ENCODE data around the gene URM1.

Gene URM1

DNA sequence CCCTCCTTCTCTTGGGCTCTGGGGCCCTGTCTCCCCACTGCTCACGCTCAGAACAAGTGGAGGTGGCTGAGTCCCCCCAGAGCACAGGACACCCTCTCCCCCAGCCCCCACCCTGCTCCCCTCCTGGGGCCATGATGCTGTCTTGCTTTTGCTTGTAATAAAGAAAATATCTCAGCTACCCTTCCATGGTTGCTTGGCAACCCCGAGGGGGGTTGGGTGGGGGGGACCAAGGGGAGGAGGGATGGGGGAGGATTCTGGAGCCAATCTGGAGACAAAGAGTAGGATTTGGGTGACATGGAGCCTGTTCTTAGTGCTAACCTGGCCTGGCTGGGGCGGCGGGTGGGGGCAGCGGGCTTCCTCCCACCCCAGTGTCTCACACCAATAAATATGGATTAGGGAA lies 33.4 kb downstream of the URM1 start:
- TF ChIP-seq, protein P1, sequence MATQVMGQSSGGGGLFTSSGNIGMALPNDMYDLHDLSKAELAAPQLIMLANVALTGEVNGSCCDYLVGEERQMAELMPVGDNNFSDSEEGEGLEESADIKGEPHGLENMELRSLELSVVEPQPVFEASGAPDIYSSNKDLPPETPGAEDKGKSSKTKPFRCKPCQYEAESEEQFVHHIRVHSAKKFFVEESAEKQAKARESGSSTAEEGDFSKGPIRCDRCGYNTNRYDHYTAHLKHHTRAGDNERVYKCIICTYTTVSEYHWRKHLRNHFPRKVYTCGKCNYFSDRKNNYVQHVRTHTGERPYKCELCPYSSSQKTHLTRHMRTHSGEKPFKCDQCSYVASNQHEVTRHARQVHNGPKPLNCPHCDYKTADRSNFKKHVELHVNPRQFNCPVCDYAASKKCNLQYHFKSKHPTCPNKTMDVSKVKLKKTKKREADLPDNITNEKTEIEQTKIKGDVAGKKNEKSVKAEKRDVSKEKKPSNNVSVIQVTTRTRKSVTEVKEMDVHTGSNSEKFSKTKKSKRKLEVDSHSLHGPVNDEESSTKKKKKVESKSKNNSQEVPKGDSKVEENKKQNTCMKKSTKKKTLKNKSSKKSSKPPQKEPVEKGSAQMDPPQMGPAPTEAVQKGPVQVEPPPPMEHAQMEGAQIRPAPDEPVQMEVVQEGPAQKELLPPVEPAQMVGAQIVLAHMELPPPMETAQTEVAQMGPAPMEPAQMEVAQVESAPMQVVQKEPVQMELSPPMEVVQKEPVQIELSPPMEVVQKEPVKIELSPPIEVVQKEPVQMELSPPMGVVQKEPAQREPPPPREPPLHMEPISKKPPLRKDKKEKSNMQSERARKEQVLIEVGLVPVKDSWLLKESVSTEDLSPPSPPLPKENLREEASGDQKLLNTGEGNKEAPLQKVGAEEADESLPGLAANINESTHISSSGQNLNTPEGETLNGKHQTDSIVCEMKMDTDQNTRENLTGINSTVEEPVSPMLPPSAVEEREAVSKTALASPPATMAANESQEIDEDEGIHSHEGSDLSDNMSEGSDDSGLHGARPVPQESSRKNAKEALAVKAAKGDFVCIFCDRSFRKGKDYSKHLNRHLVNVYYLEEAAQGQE (IDR thresholded peaks at IDR 0.05; ENCODE audit: low read depth), result no peak
- TF ChIP-seq, protein P2, sequence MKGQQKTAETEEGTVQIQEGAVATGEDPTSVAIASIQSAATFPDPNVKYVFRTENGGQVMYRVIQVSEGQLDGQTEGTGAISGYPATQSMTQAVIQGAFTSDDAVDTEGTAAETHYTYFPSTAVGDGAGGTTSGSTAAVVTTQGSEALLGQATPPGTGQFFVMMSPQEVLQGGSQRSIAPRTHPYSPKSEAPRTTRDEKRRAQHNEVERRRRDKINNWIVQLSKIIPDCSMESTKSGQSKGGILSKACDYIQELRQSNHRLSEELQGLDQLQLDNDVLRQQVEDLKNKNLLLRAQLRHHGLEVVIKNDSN (IDR thresholded peaks at IDR 0.05), result no peak
- no peak for TF ChIP-seq RAD21 (IDR thresholded peaks at IDR 0.05; ENCODE audit: low read depth)

DNA sequence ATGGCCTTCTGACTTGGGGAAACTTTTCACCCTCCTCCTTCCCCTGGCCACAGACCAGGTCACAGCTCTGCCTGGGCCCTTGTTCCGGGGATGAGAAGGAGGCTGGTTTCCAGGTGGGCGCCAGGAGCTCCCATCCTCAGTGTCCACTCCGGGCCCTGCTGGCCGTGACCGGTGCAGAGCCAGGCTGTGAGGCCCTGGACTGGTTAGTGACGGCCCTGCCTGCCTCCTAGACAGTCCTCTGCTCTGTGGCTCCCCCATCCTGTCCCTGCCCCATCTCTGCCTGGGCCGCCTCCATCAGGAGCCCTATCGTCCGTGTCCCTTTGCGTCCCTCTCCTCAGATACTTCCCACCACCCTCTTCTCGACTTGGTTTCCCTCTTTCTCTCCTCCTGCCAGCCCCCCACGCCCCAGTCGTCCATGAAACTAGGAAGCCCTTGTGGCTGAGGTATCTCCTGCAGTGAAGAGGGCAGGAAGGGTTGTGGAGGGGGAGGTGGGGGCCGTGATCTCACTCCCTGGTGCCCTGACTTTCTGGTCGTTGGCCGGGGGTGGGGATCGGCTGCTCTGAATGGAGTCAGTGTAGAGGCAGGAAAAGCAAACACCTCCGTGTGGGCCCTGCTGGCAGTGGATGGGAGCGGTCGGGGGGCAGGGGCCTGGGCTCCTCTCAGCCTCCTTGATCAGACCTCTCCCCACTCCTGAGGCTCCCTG lies 34.1 kb downstream of the URM1 start:
- no peak for TF ChIP-seq NFIC (IDR thresholded peaks at IDR 0.05)
- TF ChIP-seq TEAD4 (IDR thresholded peaks at IDR 0.05), result no peak
- TF ChIP-seq TAF1 (IDR thresholded peaks at IDR 0.05; ENCODE audit: low read depth), result no peak
- TF ChIP-seq, protein P1 (IDR thresholded peaks at IDR 0.05; ENCODE audit: low read depth), result no peak
- TF ChIP-seq, protein P2 (IDR thresholded peaks at IDR 0.05), result no peak
- TF ChIP-seq YY1 (IDR thresholded peaks at IDR 0.05; ENCODE audit: low read depth), result no peak
- no peak for TF ChIP-seq EP300 (IDR thresholded peaks at IDR 0.05; ENCODE audit: borderline replicate concordance)
- TF ChIP-seq, protein P3, sequence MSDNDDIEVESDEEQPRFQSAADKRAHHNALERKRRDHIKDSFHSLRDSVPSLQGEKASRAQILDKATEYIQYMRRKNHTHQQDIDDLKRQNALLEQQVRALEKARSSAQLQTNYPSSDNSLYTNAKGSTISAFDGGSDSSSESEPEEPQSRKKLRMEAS (IDR thresholded peaks at IDR 0.05), result no peak
- no peak for TF ChIP-seq FOXM1 (IDR thresholded peaks at IDR 0.05; ENCODE audit: borderline replicate concordance, low read depth)

DNA sequence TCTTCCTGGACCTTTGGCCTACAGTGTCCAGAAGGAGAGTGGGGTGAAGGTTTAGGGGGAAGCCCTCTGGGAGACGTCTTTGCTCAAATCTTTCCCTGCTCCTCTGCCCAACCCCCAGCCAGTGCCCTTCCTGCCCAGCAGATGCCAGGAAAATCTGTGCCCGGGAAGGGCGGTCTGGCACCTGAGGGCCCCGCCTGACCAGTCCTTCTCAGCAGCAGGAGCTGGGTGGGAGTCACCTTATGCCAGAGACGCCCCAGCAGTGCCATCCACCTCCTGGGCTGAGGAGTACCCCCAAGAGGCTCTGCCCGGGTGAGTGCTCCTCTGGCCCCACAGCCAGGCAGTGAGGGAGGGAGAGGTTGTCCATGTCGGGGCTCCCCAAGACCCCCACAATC lies 34.6 kb downstream of the URM1 start:
- TF ChIP-seq CEBPB (IDR thresholded peaks at IDR 0.05), result no peak
- no peak for TF ChIP-seq TAF1 (IDR thresholded peaks at IDR 0.05; ENCODE audit: low read depth)

DNA sequence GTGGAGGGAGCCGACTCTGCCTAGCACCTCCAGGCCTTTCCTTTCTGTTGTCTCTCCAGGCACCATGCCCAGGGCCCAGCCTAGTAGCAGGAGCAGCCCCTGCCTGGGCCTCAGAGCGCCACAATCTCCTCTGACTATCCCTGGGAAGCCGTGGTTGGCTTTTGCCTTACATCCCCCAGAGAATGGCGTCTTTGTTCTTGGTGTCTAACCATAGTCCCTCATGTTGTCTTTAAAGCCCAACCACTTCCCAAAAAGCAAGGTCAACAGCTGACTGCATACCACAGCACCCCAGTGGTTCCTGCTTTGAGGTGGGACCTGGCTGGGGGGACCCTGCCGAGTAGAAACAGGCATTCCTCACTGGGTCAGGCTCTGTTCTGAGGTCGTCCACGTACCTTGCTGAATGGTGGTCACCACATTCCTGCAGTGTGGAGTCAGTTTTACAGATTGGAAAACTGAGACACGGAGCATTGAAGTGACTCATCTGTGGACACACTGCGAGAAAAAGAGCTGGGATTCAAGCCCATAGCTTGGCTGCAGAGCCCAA lies 35.7 kb downstream of the URM1 start:
- TF ChIP-seq, protein P3 (IDR thresholded peaks at IDR 0.05), result no peak
- no peak for TF ChIP-seq CEBPB (IDR thresholded peaks at IDR 0.05)
- TF ChIP-seq CREB1 (IDR thresholded peaks at IDR 0.05; ENCODE audit: low read depth), result no peak
- no peak for TF ChIP-seq YY1 (IDR thresholded peaks at IDR 0.05; ENCODE audit: low read depth)
- TF ChIP-seq NFIC (IDR thresholded peaks at IDR 0.05), result no peak
- no peak for TF ChIP-seq RAD21 (IDR thresholded peaks at IDR 0.05; ENCODE audit: low read depth)
- TF ChIP-seq EGR1 (IDR thresholded peaks at IDR 0.05), result no peak
- TF ChIP-seq TAF1 (IDR thresholded peaks at IDR 0.05; ENCODE audit: low read depth), result no peak
- TF ChIP-seq, protein P2 (IDR thresholded peaks at IDR 0.05), result no peak
- no peak for TF ChIP-seq EP300 (IDR thresholded peaks at IDR 0.05; ENCODE audit: borderline replicate concordance)
- no peak for TF ChIP-seq ZBTB7A (IDR thresholded peaks at IDR 0.05; ENCODE audit: low read depth)
- TF ChIP-seq FOXM1 (IDR thresholded peaks at IDR 0.05; ENCODE audit: borderline replicate concordance, low read depth), result no peak
- TF ChIP-seq, protein P1 (IDR thresholded peaks at IDR 0.05; ENCODE audit: low read depth), result no peak
- no peak for TF ChIP-seq TCF12 (IDR thresholded peaks at IDR 0.05; ENCODE audit: low read depth)
- no peak for TF ChIP-seq TEAD4 (IDR thresholded peaks at IDR 0.05)
